Measurements from ENCODE around the gene PLA2G4E.

The PLA2G4E gene

GRCh38 chr15:42018306-42019224 lies 2.3 kb downstream of the PLA2G4E start:
- no peak overlapping the region for H3K4me3 ChIP-seq (ENCODE audit: low read depth, low read length)
- no peak for DNase-seq (ENCODE audit: low read depth)
- TF ChIP-seq, protein P1, sequence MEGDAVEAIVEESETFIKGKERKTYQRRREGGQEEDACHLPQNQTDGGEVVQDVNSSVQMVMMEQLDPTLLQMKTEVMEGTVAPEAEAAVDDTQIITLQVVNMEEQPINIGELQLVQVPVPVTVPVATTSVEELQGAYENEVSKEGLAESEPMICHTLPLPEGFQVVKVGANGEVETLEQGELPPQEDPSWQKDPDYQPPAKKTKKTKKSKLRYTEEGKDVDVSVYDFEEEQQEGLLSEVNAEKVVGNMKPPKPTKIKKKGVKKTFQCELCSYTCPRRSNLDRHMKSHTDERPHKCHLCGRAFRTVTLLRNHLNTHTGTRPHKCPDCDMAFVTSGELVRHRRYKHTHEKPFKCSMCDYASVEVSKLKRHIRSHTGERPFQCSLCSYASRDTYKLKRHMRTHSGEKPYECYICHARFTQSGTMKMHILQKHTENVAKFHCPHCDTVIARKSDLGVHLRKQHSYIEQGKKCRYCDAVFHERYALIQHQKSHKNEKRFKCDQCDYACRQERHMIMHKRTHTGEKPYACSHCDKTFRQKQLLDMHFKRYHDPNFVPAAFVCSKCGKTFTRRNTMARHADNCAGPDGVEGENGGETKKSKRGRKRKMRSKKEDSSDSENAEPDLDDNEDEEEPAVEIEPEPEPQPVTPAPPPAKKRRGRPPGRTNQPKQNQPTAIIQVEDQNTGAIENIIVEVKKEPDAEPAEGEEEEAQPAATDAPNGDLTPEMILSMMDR (conservative IDR thresholded peaks at IDR 0.05; ENCODE audit: low read depth, low read length): no peak

DNA sequence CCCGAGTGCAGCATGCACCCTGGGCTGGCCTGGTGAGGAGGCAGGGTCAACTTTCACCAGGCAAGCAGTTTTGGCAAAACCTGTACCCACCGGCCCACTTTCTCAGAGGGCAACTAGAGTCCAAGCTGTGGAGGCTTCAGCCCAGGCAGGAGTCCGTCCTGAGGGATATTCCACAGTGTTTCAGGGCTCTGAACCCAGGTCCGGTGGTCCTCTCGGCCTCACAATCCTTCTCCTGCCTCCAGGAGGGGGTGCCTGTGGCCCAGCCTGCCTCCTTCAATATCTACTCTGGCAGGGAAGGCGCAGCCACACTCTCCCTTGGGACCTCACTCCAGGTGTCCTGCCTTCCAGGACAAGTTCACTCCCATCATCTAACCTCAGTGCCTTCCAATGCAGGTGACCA lies 3.9 kb downstream of the PLA2G4E start:
- DNase-seq (ENCODE audit: low read depth): no peak
- TF ChIP-seq, protein P1 (conservative IDR thresholded peaks at IDR 0.05; ENCODE audit: low read depth, low read length): no peak

DNA sequence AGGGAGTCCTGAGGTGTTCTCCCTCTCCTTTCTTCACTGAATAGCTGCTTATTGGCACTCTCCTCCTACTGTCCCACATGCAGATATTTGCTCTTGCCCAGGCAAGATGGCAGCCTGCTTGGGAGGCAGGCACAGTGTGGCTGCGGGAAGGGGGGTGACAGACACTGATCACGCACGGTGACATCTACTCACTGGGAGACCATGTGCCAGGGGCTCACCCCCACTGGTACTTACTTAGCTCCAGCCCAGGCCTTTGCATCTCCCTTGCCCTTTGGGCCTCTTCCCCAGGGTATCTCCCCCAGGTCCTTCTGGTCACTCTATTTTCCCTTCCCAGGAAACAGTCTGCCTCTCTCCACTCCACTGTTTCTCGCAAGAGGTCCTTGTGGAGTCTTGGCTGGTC lies 6.4 kb downstream of the PLA2G4E start:
- TF ChIP-seq, protein P1 (conservative IDR thresholded peaks at IDR 0.05; ENCODE audit: low read depth, low read length): no peak
- DNase-seq (ENCODE audit: low read depth): no peak
- no peak overlapping the region for H3K4me3 ChIP-seq (ENCODE audit: low read depth, low read length)

More for the DNA sequence above, 3.9 kb downstream of the PLA2G4E start:
- H3K4me3 ChIP-seq (ENCODE audit: low read depth, low read length): no peak overlapping the region

DNA sequence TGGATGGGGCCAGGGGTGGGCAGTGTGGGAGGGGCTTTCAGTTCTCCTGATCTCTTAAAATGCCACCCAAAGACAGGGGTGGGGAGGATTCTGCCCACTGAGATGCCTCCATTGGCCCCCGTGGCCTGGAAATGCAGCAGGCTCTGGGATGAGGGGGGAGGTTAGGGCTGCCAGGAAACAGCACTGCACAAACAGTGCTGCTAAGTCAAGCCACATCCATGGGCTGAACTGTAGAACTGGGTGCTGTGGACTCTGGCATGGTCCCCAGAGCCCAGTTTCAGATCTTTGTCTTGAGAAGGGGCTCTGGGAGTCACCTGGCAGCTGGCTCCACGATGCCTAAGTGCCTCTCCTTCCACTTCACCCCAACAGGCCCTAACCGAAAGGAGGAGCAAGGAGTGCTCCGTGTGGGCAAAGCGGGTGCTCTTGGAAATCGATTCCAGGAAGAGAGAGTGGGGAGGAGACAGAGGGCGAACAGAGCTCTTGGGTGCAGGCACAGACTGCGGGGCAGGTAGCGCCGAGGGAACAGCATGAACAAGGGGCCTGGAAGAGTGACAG lies 7.8 kb downstream of the PLA2G4E start:
- no peak overlapping the region for H3K4me3 ChIP-seq (ENCODE audit: low read depth, low read length)
- TF ChIP-seq, protein P1 (conservative IDR thresholded peaks at IDR 0.05; ENCODE audit: low read depth, low read length): no peak
- DNase-seq (ENCODE audit: low read depth): no peak

- TF ChIP-seq, protein P1 (conservative IDR thresholded peaks at IDR 0.05; ENCODE audit: low read depth, low read length): no peak
- H3K4me3 ChIP-seq (ENCODE audit: low read depth, low read length): no peak overlapping the region
- no peak for DNase-seq (ENCODE audit: low read depth)
Measured at GRCh38 chr15:42012241-42012640, 8.6 kb downstream of the PLA2G4E start.

- H3K4me3 ChIP-seq (ENCODE audit: low read depth, low read length): no peak overlapping the region
- DNase-seq (ENCODE audit: low read depth): no peak
- TF ChIP-seq, protein P1 (conservative IDR thresholded peaks at IDR 0.05; ENCODE audit: low read depth, low read length): no peak
Measured at GRCh38 chr15:42011074-42011473, 9.8 kb downstream of the PLA2G4E start.
